Liver (tissue), 3 donors: ENCODE measurements around the gene FNTB.

ENCODE experiments used
- CTCF ChIP-seq: fragments of 150-350 bp; IDR thresholded peaks from 2 replicates; pipeline ENCODE4 v1.5.1; 2017; ENCODE audit warnings: improper control_type of control experiment, low read depth, low read length; ENCODE audit not compliant: missing input control
- JUND ChIP-seq, 2 donors: IDR thresholded peaks; 2 replicates each; pipeline ENCODE4 v1.6.1; 2016; ENCODE audit warnings: antibody characterized with exemption in 2 of 2
- MAX ChIP-seq: IDR thresholded peaks from 2 replicates; pipeline ENCODE4 v1.6.1; 2016; ENCODE audit warnings: antibody characterized with exemption
- RAD21 ChIP-seq, 2 donors: IDR thresholded peaks; 2 replicates each; pipeline ENCODE4 v1.6.1; 2016; ENCODE audit warnings: antibody characterized with exemption in 2 of 2, mild to moderate bottlenecking in 2 of 2
- TAF1 ChIP-seq: conservative IDR thresholded peaks from 2 replicates; pipeline ENCODE4 v1.6.1; 2016; ENCODE audit warnings: antibody characterized with exemption, mild to moderate bottlenecking
- TF ChIP-seq, protein P1 (sequence below): IDR thresholded peaks from 2 replicates; pipeline ENCODE4 v1.6.1; 2016; ENCODE audit warnings: antibody characterized with exemption
- TF ChIP-seq, protein P2 (sequence below): IDR thresholded peaks from 2 replicates; pipeline ENCODE4 v1.6.1; 2016; ENCODE audit warnings: antibody characterized with exemption, mild to moderate bottlenecking
- donor health status: healthy.
- donor health status: healthy.

DNA sequence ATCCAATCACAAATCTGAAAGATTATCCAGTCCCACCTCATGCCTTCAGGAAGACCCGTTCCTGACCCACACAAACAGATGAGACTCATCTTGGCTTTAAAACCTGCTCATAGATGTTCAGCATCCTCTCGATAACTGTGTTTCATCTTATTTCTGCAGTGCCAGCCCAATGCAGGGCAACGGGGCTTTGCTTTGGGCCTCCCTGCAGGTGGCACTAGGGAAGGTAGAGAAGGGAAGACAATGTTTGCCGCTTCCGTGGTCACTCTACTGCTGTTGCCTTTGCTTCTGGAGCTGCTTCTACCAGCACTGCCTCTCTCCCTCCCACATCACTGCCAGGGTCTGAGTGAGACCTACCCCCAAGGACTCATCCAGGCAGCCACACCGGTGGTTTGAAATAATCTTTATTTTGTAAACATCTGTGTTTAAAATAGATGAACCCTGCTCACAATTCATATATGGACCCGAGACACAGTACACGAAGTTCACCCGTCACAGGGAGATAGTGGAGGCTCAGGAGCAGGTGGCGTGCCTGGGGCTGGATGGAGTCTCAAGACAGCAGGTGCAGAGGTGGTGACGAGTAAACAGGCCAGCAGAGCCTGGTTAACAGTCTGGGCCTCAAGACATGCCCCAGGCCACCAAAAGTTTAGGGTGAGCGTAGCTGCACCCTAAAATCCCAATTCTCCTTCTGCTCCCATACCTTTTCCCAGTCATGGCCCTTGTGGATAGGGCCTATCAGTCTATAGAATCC, 41.1 kb upstream of the FNTB start:
- TF ChIP-seq, protein P1, sequence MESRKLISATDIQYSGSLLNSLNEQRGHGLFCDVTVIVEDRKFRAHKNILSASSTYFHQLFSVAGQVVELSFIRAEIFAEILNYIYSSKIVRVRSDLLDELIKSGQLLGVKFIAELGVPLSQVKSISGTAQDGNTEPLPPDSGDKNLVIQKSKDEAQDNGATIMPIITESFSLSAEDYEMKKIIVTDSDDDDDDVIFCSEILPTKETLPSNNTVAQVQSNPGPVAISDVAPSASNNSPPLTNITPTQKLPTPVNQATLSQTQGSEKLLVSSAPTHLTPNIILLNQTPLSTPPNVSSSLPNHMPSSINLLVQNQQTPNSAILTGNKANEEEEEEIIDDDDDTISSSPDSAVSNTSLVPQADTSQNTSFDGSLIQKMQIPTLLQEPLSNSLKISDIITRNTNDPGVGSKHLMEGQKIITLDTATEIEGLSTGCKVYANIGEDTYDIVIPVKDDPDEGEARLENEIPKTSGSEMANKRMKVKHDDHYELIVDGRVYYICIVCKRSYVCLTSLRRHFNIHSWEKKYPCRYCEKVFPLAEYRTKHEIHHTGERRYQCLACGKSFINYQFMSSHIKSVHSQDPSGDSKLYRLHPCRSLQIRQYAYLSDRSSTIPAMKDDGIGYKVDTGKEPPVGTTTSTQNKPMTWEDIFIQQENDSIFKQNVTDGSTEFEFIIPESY, result no peak
- TF ChIP-seq JUND (IDR thresholded peaks at IDR 0.05), result no peak
- TF ChIP-seq, protein P2, sequence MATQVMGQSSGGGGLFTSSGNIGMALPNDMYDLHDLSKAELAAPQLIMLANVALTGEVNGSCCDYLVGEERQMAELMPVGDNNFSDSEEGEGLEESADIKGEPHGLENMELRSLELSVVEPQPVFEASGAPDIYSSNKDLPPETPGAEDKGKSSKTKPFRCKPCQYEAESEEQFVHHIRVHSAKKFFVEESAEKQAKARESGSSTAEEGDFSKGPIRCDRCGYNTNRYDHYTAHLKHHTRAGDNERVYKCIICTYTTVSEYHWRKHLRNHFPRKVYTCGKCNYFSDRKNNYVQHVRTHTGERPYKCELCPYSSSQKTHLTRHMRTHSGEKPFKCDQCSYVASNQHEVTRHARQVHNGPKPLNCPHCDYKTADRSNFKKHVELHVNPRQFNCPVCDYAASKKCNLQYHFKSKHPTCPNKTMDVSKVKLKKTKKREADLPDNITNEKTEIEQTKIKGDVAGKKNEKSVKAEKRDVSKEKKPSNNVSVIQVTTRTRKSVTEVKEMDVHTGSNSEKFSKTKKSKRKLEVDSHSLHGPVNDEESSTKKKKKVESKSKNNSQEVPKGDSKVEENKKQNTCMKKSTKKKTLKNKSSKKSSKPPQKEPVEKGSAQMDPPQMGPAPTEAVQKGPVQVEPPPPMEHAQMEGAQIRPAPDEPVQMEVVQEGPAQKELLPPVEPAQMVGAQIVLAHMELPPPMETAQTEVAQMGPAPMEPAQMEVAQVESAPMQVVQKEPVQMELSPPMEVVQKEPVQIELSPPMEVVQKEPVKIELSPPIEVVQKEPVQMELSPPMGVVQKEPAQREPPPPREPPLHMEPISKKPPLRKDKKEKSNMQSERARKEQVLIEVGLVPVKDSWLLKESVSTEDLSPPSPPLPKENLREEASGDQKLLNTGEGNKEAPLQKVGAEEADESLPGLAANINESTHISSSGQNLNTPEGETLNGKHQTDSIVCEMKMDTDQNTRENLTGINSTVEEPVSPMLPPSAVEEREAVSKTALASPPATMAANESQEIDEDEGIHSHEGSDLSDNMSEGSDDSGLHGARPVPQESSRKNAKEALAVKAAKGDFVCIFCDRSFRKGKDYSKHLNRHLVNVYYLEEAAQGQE, result no peak
- no peak for TF ChIP-seq CTCF
- no peak for TF ChIP-seq TAF1
- TF ChIP-seq MAX, result no peak
- TF ChIP-seq RAD21 (IDR thresholded peaks at IDR 0.05), result no peak
